Stomach (tissue), 4 donors: ENCODE results near the gene NAGPA.

ENCODE experiments used
- EP300 ChIP-seq: sonication (generic); formaldehyde crosslinking; IDR thresholded peaks from one replicate; pipeline ENCODE4 v1.6.1; 2017; ENCODE audit warnings: antibody characterized with exemption
- POLR2A ChIP-seq, 4 donors: fragments of 450-650 bp; IDR thresholded peaks; one replicate each; pipeline ENCODE4 v1.6.1; 2016; ENCODE audit warnings: antibody characterized with exemption in 4 of 4, control low read depth in 2 of 4, mild to moderate bottlenecking in 1 of 4, moderate library complexity in 1 of 4
- POLR2AphosphoS5 ChIP-seq, 3 donors: sonication (generic); formaldehyde crosslinking; IDR thresholded peaks; one replicate each; pipeline ENCODE4 v1.6.1; 2016; ENCODE audit warnings: antibody characterized with exemption in 3 of 3
- TF ChIP-seq, protein P1 (sequence below), 7 experiments: fragments of 450-650 bp in 4 of 7; fragments of 200-600 bp in 3 of 7; sonication (generic) in 3 of 7; IDR thresholded peaks; one replicate each; pipeline ENCODE4 v1.5.1; 2016 to 2019; ENCODE audit warnings: antibody characterized with exemption in 7 of 7, control low read depth in 2 of 7, mild to moderate bottlenecking in 1 of 7

DNA sequence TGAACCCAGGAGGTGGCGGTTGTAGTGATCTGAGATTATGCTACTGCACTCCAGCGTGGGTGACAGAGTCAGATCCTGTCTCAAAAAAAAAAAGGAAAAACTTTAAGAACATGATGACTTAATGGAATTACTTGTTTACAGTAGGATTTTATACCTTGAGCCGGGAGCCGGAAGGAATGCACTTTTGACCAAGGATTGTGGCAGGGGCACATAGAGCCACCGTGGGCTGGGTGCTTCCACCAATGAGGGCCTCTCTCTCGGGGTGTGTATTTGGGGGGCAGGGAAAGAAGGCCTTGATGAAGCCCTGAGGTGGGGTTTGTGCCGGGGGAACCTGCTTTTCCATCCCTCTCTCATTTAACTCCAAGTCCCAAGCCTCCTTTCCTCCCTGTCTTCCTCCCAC, 6.7 kb upstream of the NAGPA start:
- TF ChIP-seq, protein P1, sequence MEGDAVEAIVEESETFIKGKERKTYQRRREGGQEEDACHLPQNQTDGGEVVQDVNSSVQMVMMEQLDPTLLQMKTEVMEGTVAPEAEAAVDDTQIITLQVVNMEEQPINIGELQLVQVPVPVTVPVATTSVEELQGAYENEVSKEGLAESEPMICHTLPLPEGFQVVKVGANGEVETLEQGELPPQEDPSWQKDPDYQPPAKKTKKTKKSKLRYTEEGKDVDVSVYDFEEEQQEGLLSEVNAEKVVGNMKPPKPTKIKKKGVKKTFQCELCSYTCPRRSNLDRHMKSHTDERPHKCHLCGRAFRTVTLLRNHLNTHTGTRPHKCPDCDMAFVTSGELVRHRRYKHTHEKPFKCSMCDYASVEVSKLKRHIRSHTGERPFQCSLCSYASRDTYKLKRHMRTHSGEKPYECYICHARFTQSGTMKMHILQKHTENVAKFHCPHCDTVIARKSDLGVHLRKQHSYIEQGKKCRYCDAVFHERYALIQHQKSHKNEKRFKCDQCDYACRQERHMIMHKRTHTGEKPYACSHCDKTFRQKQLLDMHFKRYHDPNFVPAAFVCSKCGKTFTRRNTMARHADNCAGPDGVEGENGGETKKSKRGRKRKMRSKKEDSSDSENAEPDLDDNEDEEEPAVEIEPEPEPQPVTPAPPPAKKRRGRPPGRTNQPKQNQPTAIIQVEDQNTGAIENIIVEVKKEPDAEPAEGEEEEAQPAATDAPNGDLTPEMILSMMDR (IDR thresholded peaks at IDR 0.05): no peak
- TF ChIP-seq POLR2A (IDR thresholded peaks at IDR 0.05): no peak
- TF ChIP-seq POLR2AphosphoS5 (IDR thresholded peaks at IDR 0.05): no peak
- TF ChIP-seq EP300: no peak
